Measurements from ENCODE around the gene SMYD3.

The SMYD3 gene

DNA sequence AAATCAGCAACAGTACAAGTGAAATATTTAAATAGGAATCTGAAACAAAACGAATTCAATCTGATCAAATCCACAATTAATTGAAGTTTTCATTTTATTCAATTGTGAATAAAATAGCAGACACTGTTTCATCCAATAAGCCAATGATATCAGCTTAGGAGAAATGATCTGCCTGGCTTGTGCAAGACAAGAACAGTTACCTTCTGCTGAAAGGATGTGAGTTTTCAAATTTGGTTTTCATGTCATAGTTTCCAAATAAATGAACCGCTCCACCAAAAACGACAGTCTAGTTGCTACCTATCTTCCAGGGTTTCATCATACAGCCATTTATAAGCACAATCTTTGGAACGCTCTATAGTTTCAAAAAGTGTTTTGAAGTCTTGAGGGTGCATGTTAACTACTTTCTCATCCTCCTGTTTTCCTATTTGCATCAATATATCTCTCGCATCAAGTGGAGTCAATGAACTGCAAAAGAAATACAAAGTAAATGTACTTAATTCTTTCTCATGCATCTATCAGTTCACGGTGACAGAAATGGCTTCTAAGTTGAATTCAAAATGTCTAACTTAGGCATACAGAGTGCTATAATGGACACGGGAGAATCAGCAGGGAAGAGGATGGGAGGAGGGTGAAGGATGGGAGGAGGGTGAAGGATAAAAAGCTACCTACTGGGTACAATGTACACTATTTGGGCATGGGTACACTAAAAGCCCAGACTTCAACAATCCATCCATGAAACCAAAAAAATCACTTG, 33.8 kb upstream of the SMYD3 start:
- H3K9me3 ChIP-seq (ENCODE audit: control extremely low read depth in 1 of 5, control insufficient read depth in 4 of 5, insufficient read depth in 2 of 5, low read depth in 1 of 5, low read length in 4 of 5), result no peaks in the 10 kb centered on the region
- H3K27ac ChIP-seq (ENCODE audit: insufficient read depth in 1 of 2, low read depth in 1 of 2, low read length in 2 of 2, poor library complexity in 1 of 2, severe bottlenecking in 2 of 2), result no peak overlapping the region
- ChIA-PET POLR2A (no interaction called here), CTCF (interaction anchor here (1.3 to 2.0 kb wide), 3 partner anchors 7 to 9 kb away, joined by 5 to 6 read pairs (median 6); no protein-coding TSS in a partner anchor)
- H3K4me1 ChIP-seq (ENCODE audit: control extremely low read depth in 1 of 4, control insufficient read depth in 4 of 4, insufficient read depth in 4 of 4, low read length in 3 of 4), result no peaks in the 10 kb centered on the region
- no peak for DNase-seq
- H3K27me3 ChIP-seq (replicated peaks in 2 of 5; ENCODE audit: control insufficient read depth in 4 of 5, insufficient read depth in 5 of 5, low read length in 4 of 5), result no peaks in the 10 kb centered on the region
- H3K36me3 ChIP-seq (ENCODE audit: control insufficient read depth in 4 of 4, insufficient read depth in 4 of 4, low read length in 3 of 4), result peaks cover 17 to 54% (median 32%) of the 10 kb centered on the region in 4 experiments
- 78% methylated on average over 3 of the region's 7 CpGs for whole genome bisulfite sequencing (ENCODE audit: insufficient coverage)
- H3K4me3 ChIP-seq (ENCODE audit: control insufficient read depth in 1 of 7, extremely low read depth in 1 of 7, insufficient read depth in 4 of 7, low read depth in 2 of 7, low read length in 6 of 7), result no peak overlapping the region

DNA sequence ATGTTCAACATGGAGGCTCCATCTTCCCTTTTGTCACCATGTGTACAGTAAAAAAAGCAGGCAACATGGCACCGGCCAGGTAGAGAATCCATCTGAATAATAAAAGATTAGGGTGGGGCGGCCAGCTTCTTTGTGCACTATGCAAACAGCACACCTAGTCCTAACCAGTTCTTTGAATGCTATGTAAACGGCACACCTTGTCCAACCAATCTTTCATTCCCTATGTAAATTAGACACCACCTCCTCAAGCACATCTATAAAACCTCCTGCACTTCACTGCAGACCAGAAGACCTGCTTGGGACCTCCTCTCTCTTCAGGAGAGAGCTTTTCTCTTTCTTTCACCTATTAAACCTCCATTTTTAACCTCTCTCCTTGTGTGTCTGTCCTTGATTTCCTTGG, 30.8 kb upstream of the SMYD3 start:
- Histone ChIP-seq H3K27ac (ENCODE audit: insufficient read depth in 1 of 2, low read depth in 1 of 2, low read length in 2 of 2, poor library complexity in 1 of 2, severe bottlenecking in 2 of 2) (no peak overlapping the region), H3K9me3 (ENCODE audit: control extremely low read depth in 1 of 5, control insufficient read depth in 4 of 5, insufficient read depth in 2 of 5, low read depth in 1 of 5, low read length in 4 of 5) (peaks cover 0 to 4% (median 3%) of the 10 kb centered on the region in 5 experiments), H3K36me3 (ENCODE audit: control insufficient read depth in 4 of 4, insufficient read depth in 4 of 4, low read length in 3 of 4) (peaks cover 9 to 26% (median 16%) of the 10 kb centered on the region in 4 experiments), H3K4me1 (ENCODE audit: control extremely low read depth in 1 of 4, control insufficient read depth in 4 of 4, insufficient read depth in 4 of 4, low read length in 3 of 4) (no peaks in the 10 kb centered on the region), H3K4me3 (ENCODE audit: control insufficient read depth in 1 of 7, extremely low read depth in 1 of 7, insufficient read depth in 4 of 7, low read depth in 2 of 7, low read length in 6 of 7) (no peak overlapping the region), H3K27me3 (replicated peaks in 2 of 5; ENCODE audit: control insufficient read depth in 4 of 5, insufficient read depth in 5 of 5, low read length in 4 of 5) (no peaks in the 10 kb centered on the region)
- POLR2A ChIA-PET, result no interaction called here
- DNase-seq, result no peak
- WGBS (ENCODE audit: insufficient coverage), result 100% methylated on average over 3 of the region's 3 CpGs
- CTCF ChIA-PET, result interaction anchor here (1.1 kb wide), 1 partner anchor 45 kb away, joined by 3 read pairs; no protein-coding TSS in a partner anchor

DNA sequence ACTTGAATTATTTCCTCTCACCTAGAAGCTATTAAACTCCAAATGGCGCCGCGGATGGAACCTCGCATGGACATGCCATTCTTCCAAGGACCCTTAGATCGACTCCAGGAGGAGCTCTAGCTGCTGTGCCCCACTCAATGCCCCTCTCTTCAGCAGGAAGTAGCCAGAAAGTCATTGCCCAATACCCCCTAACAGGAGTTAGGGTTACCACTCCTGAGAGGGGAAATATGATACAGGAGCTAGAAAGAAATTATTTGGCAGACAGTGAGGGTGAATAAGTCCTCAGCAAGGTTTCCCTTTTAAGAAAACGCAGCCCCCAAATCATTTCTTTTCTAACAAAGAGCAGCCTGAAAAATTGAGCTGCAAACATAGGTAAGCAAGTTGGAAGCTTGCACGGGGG, 30.4 kb upstream of the SMYD3 start:
- H3K36me3 ChIP-seq (ENCODE audit: control insufficient read depth in 4 of 4, insufficient read depth in 4 of 4, low read length in 3 of 4), result peaks cover 6 to 23% (median 13%) of the 10 kb centered on the region in 4 experiments
- CTCF ChIA-PET, result interaction anchor here (1.1 kb wide), 1 partner anchor 44 kb away, joined by 3 read pairs; no protein-coding TSS in a partner anchor
- H3K9me3 ChIP-seq (ENCODE audit: control extremely low read depth in 1 of 5, control insufficient read depth in 4 of 5, insufficient read depth in 2 of 5, low read depth in 1 of 5, low read length in 4 of 5), result peaks cover 0 to 7% (median 3%) of the 10 kb centered on the region in 5 experiments
- WGBS (ENCODE audit: insufficient coverage), result 84% methylated on average over 7 of the region's 7 CpGs
- no peak overlapping the region for H3K27ac ChIP-seq (ENCODE audit: insufficient read depth in 1 of 2, low read depth in 1 of 2, low read length in 2 of 2, poor library complexity in 1 of 2, severe bottlenecking in 2 of 2)
- POLR2A ChIA-PET, result no interaction called here
- H3K4me1 ChIP-seq (ENCODE audit: control extremely low read depth in 1 of 4, control insufficient read depth in 4 of 4, insufficient read depth in 4 of 4, low read length in 3 of 4), result no peaks in the 10 kb centered on the region
- DNase-seq, result no peak
- no peak overlapping the region for H3K4me3 ChIP-seq (ENCODE audit: control insufficient read depth in 1 of 7, extremely low read depth in 1 of 7, insufficient read depth in 4 of 7, low read depth in 2 of 7, low read length in 6 of 7)
- no peaks in the 10 kb centered on the region for H3K27me3 ChIP-seq (replicated peaks in 2 of 5; ENCODE audit: control insufficient read depth in 4 of 5, insufficient read depth in 5 of 5, low read length in 4 of 5)

DNA sequence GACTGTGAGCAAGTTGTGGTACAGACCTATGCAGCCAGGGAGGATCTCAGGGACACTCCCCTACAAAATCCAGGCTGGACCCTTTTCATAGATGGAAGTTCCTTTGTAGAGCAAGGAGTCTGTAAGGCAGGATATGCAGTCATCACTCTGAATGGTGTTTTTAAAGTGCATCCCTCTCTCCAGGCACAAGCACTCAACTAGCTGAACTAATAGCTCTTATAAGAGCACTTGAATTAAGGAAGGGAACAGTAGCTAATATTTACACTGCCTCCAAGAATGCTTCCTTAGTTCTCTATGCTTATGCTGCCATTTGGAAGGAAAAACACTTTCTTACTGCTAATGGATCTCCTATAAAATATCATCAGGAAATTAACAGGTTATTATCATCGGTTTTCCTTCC, 27.0 kb upstream of the SMYD3 start:
- Histone ChIP-seq H3K4me1 (ENCODE audit: control extremely low read depth in 1 of 4, control insufficient read depth in 4 of 4, insufficient read depth in 4 of 4, low read length in 3 of 4) (no peaks in the 10 kb centered on the region), H3K4me3 (ENCODE audit: control insufficient read depth in 1 of 7, extremely low read depth in 1 of 7, insufficient read depth in 4 of 7, low read depth in 2 of 7, low read length in 6 of 7) (no peak overlapping the region), H3K27ac (ENCODE audit: insufficient read depth in 1 of 2, low read depth in 1 of 2, low read length in 2 of 2, poor library complexity in 1 of 2, severe bottlenecking in 2 of 2) (no peak overlapping the region), H3K36me3 (ENCODE audit: control insufficient read depth in 4 of 4, insufficient read depth in 4 of 4, low read length in 3 of 4) (no peaks in the 10 kb centered on the region), H3K27me3 (replicated peaks in 2 of 5; ENCODE audit: control insufficient read depth in 4 of 5, insufficient read depth in 5 of 5, low read length in 4 of 5) (no peaks in the 10 kb centered on the region), H3K9me3 (ENCODE audit: control extremely low read depth in 1 of 5, control insufficient read depth in 4 of 5, insufficient read depth in 2 of 5, low read depth in 1 of 5, low read length in 4 of 5) (peaks cover 0 to 26% (median 21%) of the 10 kb centered on the region in 5 experiments)
- POLR2A ChIA-PET, result no interaction called here
- DNase-seq, result no peak
- 100% methylated on average over 1 of the region's 1 CpG for WGBS (ENCODE audit: insufficient coverage)
- CTCF ChIA-PET, result interaction anchor here (0.9 to 1.4 kb wide), 4 partner anchors 8 to 33 kb away, joined by 3 to 6 read pairs (median 4); no protein-coding TSS in a partner anchor

DNA sequence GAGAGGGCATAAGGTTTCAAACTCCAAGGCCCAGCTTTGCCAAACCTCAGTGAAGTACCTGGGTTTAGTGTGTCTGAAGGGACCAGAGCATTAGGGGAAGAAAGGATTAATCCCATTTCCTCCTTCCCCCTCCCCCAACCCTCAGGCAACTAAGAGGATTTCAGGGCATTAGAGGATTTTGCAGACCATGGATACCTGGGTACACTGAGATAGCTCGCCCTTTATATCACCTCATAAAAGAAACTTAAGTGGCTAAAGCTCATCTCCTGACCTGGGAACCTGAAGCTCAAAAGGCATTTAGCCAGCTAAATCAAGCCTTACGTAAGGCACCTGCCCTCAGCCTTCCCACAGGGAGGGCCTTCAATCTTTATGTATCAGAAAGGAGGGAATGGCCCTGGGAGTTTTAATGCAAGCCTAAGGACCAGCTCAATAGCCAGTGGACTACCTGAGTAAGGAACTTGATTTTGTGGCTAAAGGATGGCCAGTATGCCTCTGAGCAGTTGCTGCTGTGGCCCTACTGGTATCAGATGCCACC, 26.4 kb upstream of the SMYD3 start:
- POLR2A ChIA-PET, result no interaction called here
- no peak for DNase-seq
- Histone ChIP-seq H3K9me3 (ENCODE audit: control extremely low read depth in 1 of 5, control insufficient read depth in 4 of 5, insufficient read depth in 2 of 5, low read depth in 1 of 5, low read length in 4 of 5) (peaks cover 0 to 26% (median 21%) of the 10 kb centered on the region in 5 experiments), H3K27ac (ENCODE audit: insufficient read depth in 1 of 2, low read depth in 1 of 2, low read length in 2 of 2, poor library complexity in 1 of 2, severe bottlenecking in 2 of 2) (no peak overlapping the region), H3K27me3 (replicated peaks in 2 of 5; ENCODE audit: control insufficient read depth in 4 of 5, insufficient read depth in 5 of 5, low read length in 4 of 5) (no peaks in the 10 kb centered on the region), H3K4me3 (ENCODE audit: control insufficient read depth in 1 of 7, extremely low read depth in 1 of 7, insufficient read depth in 4 of 7, low read depth in 2 of 7, low read length in 6 of 7) (no peak overlapping the region), H3K36me3 (ENCODE audit: control insufficient read depth in 4 of 4, insufficient read depth in 4 of 4, low read length in 3 of 4) (no peaks in the 10 kb centered on the region), H3K4me1 (ENCODE audit: control extremely low read depth in 1 of 4, control insufficient read depth in 4 of 4, insufficient read depth in 4 of 4, low read length in 3 of 4) (peaks cover 0 to 2% (median 0%) of the 10 kb centered on the region in 4 experiments)
- WGBS (ENCODE audit: insufficient coverage), result 100% methylated on average over 1 of the region's 2 CpGs
- CTCF ChIA-PET, result interaction anchor here (1.0 to 1.4 kb wide), 3 partner anchors 9 to 34 kb away, joined by 3 to 6 read pairs (median 3); no protein-coding TSS in a partner anchor

DNA sequence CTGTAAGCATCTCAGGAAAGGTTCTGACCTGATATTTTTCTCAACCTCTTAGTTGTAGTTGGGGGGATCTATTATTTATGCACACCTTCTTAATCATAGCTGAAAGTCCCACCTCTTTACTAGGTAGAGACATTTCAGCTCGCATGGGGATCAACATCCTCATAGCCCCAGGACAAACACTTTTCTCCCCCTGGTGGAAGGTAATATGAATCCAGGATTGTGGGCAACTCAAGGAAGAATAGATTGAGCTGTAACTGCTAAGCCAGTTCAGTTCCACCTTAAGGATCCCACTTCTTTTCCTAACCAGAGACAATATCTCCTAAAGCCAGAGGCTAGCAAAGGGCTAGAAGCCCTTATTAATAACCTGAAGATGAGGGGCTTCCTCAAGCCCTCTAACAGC, 25.4 kb upstream of the SMYD3 start:
- CTCF ChIA-PET, result interaction anchor here (1.0 to 1.7 kb wide), 2 partner anchors 8 to 11 kb away, joined by 3 to 5 read pairs; no protein-coding TSS in a partner anchor

DNA sequence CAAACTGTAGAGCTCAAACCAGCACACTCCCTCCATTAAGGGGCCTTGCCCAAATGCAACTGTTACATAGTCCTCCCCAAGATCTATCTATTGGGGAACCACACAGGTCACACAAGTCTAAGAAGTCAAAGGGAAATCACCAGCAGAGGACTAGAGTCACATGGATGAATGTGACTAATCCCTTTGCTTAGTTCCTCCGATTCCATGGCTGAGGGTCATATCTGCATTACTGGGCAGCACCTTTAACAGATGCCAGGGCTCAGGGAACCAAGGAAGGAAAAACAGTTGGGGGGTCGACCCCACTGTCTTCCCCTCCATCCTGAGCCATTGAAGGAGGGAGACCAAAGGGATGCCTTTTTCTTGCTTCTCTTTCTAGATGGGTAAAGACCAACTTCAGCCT, 23.4 kb upstream of the SMYD3 start:
- Histone ChIP-seq H3K27ac (ENCODE audit: insufficient read depth in 1 of 2, low read depth in 1 of 2, low read length in 2 of 2, poor library complexity in 1 of 2, severe bottlenecking in 2 of 2) (no peak overlapping the region), H3K36me3 (ENCODE audit: control insufficient read depth in 4 of 4, insufficient read depth in 4 of 4, low read length in 3 of 4) (no peaks in the 10 kb centered on the region), H3K27me3 (replicated peaks in 2 of 5; ENCODE audit: control insufficient read depth in 4 of 5, insufficient read depth in 5 of 5, low read length in 4 of 5) (no peaks in the 10 kb centered on the region), H3K9me3 (ENCODE audit: control extremely low read depth in 1 of 5, control insufficient read depth in 4 of 5, insufficient read depth in 2 of 5, low read depth in 1 of 5, low read length in 4 of 5) (peaks cover 0 to 26% (median 24%) of the 10 kb centered on the region in 5 experiments), H3K4me1 (ENCODE audit: control extremely low read depth in 1 of 4, control insufficient read depth in 4 of 4, insufficient read depth in 4 of 4, low read length in 3 of 4) (peaks cover 0 to 13% (median 10%) of the 10 kb centered on the region in 4 experiments), H3K4me3 (ENCODE audit: control insufficient read depth in 1 of 7, extremely low read depth in 1 of 7, insufficient read depth in 4 of 7, low read depth in 2 of 7, low read length in 6 of 7) (no peak overlapping the region)
- DNase-seq, result no peak
- CTCF ChIA-PET, result interaction anchor here (0.6 to 1.7 kb wide), 3 partner anchors 10 to 304 kb away, joined by 3 to 5 read pairs (median 4); partner anchors contain the start of gene SMYD3
- POLR2A ChIA-PET, result no interaction called here
- WGBS (ENCODE audit: insufficient coverage), result 93% methylated on average over 2 of the region's 2 CpGs

More for the DNA sequence above, 25.4 kb upstream of the SMYD3 start:
- H3K9me3 ChIP-seq (ENCODE audit: control extremely low read depth in 1 of 5, control insufficient read depth in 4 of 5, insufficient read depth in 2 of 5, low read depth in 1 of 5, low read length in 4 of 5), result peaks cover 0 to 26% (median 21%) of the 10 kb centered on the region in 5 experiments
- no peaks in the 10 kb centered on the region for H3K36me3 ChIP-seq (ENCODE audit: control insufficient read depth in 4 of 4, insufficient read depth in 4 of 4, low read length in 3 of 4)
- WGBS (ENCODE audit: insufficient coverage), result no CpG with 5 or more reads among the region's 1 CpG
- no peak overlapping the region for H3K27ac ChIP-seq (ENCODE audit: insufficient read depth in 1 of 2, low read depth in 1 of 2, low read length in 2 of 2, poor library complexity in 1 of 2, severe bottlenecking in 2 of 2)
- POLR2A ChIA-PET, result no interaction called here
- no peak for DNase-seq
- no peaks in the 10 kb centered on the region for H3K27me3 ChIP-seq (replicated peaks in 2 of 5; ENCODE audit: control insufficient read depth in 4 of 5, insufficient read depth in 5 of 5, low read length in 4 of 5)
- H3K4me1 ChIP-seq (ENCODE audit: control extremely low read depth in 1 of 4, control insufficient read depth in 4 of 4, insufficient read depth in 4 of 4, low read length in 3 of 4), result peaks cover 0 to 7% (median 4%) of the 10 kb centered on the region in 4 experiments
- no peak overlapping the region for H3K4me3 ChIP-seq (ENCODE audit: control insufficient read depth in 1 of 7, extremely low read depth in 1 of 7, insufficient read depth in 4 of 7, low read depth in 2 of 7, low read length in 6 of 7)

Data from common myeloid progenitor, CD34-positive (primary cell).